Uterus (tissue), 4 donors: ENCODE results near the gene WDR75. TPM values are rescaled to one million over a fixed set of nuclear protein-coding genes. Genes with fewer than 3 reads are reported as not detected.

Experiments
- DNase-seq, 2 donors: peaks; one replicate each; pipeline ENCODE4 v3.0.0-alpha.2; 2019 to 2020
- H3K27ac ChIP-seq, 2 donors: fragments of 200-600 bp; sonication (generic); 1 replicate in 1 of 2; 2 replicates in 1 of 2; pipeline ENCODE4 v1.5.1; 2016 to 2018
- H3K27me3 ChIP-seq, 2 donors: fragments of 200-600 bp; sonication (generic); one replicate each; pipeline ENCODE4 v1.5.1; 2018 to 2019; ENCODE audit warnings: control low read depth in 1 of 2
- H3K36me3 ChIP-seq, 2 donors: fragments of 200-600 bp; sonication (generic); one replicate each; pipeline ENCODE4 v1.5.1; 2019; ENCODE audit warnings: control low read depth in 1 of 2
- H3K4me1 ChIP-seq, 2 donors: fragments of 200-600 bp; sonication (generic); one replicate each; pipeline ENCODE4 v1.5.1; 2018 to 2019; ENCODE audit warnings: control low read depth in 1 of 2
- H3K4me3 ChIP-seq, 2 donors: fragments of 200-600 bp; sonication (generic); 1 replicate in 1 of 2; 2 replicates in 1 of 2; pipeline ENCODE4 v1.5.1; 2018 to 2019; ENCODE audit warnings: mild to moderate bottlenecking in 1 of 2
- H3K9me3 ChIP-seq, 2 donors: fragments of 200-600 bp; sonication (generic); one replicate each; pipeline ENCODE4 v1.5.1; 2019; ENCODE audit warnings: control low read depth in 1 of 2
- POLR2A ChIP-seq, 2 donors: fragments of 450-650 bp; IDR thresholded peaks; one replicate each; pipeline ENCODE4 v1.6.1; 2016; ENCODE audit warnings: antibody characterized with exemption in 2 of 2, mild to moderate bottlenecking in 1 of 2, moderate library complexity in 1 of 2
- intact Hi-C: fragments of 100-400 bp; cut with DNase I; formaldehyde crosslinking; loops from one replicate; pipeline ENCODE4 v1.15.1; 2023; ENCODE audit warnings: low total_unique reads
- total RNA-seq, 4 donors: library from RNA; depleted of rRNA in 3 of 4; stranded (reverse); fragments of >200 nt in 3 of 4; gene quantifications; one replicate each; pipeline versions ENCODE4 v1.1.0 to v1.2.4, GENCODE V29; 2014 to 2023
- TF ChIP-seq, protein P1 (sequence below), 4 experiments: fragments of 200-600 bp in 2 of 4; fragments of 450-650 bp in 2 of 4; sonication (generic) in 2 of 4; IDR thresholded peaks; one replicate each; pipeline ENCODE4 v1.5.1; 2016 to 2019; ENCODE audit warnings: antibody characterized with exemption in 4 of 4, mild to moderate bottlenecking in 2 of 4, moderate library complexity in 1 of 4
- donor health status: DM: yes; HTN: yes; CAD: no.

WDR75 gene
- total RNA-seq, 4 donors from 2014 or later = 24.8 to 103 (median 48.8) TPM

DNA sequence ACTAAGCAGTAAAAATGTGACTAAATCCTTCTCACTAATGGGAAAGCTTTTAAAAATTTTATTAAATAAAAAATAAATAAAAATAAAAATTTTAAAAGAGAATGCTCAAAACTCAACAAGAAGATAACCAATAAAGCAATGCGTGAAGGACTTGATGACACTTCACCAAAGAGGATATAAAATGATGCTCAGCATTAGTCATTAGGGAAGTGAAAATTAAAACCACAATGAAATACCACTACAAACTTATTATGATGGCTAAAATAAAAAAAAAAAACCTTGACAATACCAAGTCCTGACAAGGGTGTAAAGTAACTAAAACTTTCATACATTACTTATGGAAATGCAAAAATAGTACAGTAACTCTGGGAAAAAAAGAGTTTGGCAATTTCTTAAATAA lies 3.3 kb upstream of the WDR75 start:
- Histone ChIP-seq H3K27me3 (no peaks in the 10 kb centered on the region), H3K36me3 (no peaks in the 10 kb centered on the region), H3K27ac (no peak overlapping the region), H3K9me3 (no peaks in the 10 kb centered on the region), H3K4me1 (peaks cover 6 to 7% of the 10 kb centered on the region in 2 donors), H3K4me3 (no peak overlapping the region)
- intact Hi-C loops = no loop called here
- TF ChIP-seq, protein P1, sequence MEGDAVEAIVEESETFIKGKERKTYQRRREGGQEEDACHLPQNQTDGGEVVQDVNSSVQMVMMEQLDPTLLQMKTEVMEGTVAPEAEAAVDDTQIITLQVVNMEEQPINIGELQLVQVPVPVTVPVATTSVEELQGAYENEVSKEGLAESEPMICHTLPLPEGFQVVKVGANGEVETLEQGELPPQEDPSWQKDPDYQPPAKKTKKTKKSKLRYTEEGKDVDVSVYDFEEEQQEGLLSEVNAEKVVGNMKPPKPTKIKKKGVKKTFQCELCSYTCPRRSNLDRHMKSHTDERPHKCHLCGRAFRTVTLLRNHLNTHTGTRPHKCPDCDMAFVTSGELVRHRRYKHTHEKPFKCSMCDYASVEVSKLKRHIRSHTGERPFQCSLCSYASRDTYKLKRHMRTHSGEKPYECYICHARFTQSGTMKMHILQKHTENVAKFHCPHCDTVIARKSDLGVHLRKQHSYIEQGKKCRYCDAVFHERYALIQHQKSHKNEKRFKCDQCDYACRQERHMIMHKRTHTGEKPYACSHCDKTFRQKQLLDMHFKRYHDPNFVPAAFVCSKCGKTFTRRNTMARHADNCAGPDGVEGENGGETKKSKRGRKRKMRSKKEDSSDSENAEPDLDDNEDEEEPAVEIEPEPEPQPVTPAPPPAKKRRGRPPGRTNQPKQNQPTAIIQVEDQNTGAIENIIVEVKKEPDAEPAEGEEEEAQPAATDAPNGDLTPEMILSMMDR (IDR thresholded peaks at IDR 0.05) = no peak
- no peak for TF ChIP-seq POLR2A (IDR thresholded peaks at IDR 0.05)
- no peak for DNase-seq

DNA sequence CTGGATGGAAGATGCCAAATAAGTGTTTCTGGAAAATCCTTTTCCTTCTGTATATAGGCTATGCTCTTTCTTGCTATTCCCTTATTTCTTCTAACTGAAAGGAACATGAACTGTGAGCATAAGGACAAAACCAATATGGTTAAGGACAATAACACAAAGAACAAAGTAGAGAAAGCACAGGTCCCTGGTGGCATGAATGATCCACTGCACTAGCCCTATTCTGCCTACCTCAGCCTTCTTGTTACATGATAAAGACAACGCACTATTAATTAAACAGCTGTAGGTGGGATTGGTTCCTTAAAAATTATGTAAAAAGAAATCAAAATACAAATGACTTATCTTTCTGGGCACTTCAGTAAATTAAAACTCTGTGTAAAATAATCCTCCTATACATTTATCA lies 1.9 kb upstream of the WDR75 start:
- no peaks in the 10 kb centered on the region for H3K36me3 ChIP-seq
- intact Hi-C loops = no loop called here
- peaks cover 6 to 9% of the 10 kb centered on the region in 2 donors for H3K4me1 ChIP-seq
- DNase-seq = no peak
- H3K9me3 ChIP-seq = no peaks in the 10 kb centered on the region
- H3K4me3 ChIP-seq = no peak overlapping the region
- H3K27ac ChIP-seq = no peak overlapping the region
- TF ChIP-seq, protein P1 (IDR thresholded peaks at IDR 0.05) = no peak
- no peak for TF ChIP-seq POLR2A (IDR thresholded peaks at IDR 0.05)
- no peaks in the 10 kb centered on the region for H3K27me3 ChIP-seq

DNA sequence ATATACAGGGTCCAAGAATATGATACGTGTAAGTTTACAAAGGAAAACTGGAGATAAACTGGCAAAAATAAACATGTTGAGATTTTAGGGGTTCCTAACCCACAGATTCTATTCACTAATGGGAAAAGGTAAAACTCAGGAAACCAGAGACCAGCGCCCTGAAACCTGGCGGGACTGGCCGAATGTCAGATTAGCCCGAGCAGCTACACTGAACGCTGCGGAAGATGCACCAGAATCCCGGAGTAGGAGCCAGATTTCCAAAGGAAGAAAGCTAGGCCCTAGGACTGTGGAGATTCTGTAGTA lies 679 bp upstream of the WDR75 start:
- Histone ChIP-seq H3K27me3 (no peaks in the 10 kb centered on the region), H3K27ac (peak overlapping the region; percentile 96 to 97), H3K4me1 (peaks cover 6 to 9% of the 10 kb centered on the region in 2 donors), H3K4me3 (peak overlapping the region; percentile 64 to 91), H3K9me3 (no peaks in the 10 kb centered on the region), H3K36me3 (no peaks in the 10 kb centered on the region)
- TF ChIP-seq, protein P1 (IDR thresholded peaks at IDR 0.05) = no peak
- peak in 1 of 2 donors; percentile 41 for TF ChIP-seq POLR2A (IDR thresholded peaks at IDR 0.05)
- intact Hi-C loops = no loop called here
- no peak for DNase-seq

DNA sequence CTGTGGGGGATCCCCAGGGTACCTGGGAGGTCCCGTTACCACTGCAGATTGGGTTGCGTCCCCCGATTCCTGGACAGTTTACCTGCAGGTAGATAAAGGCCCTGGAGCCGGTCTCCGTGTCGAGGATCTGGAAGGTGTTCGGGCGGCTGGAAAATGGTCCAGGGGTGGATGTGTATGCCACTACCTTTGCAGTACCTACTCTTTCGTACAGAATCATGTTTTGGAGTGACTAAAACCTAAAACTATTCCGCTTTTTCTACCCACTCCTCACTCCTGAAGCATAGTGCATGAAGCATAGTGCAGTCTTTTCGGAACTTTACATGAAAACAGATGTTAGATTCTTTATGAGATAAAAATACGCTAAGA lies 418 bp downstream of the WDR75 start:
- DNase-seq = no peak
- Histone ChIP-seq H3K9me3 (no peaks in the 10 kb centered on the region), H3K4me3 (peak overlapping the region; percentile 64 to 91), H3K27me3 (no peaks in the 10 kb centered on the region), H3K36me3 (no peaks in the 10 kb centered on the region), H3K4me1 (peaks cover 6 to 9% of the 10 kb centered on the region in 2 donors), H3K27ac (peak overlapping the region; percentile 96 to 97)
- TF ChIP-seq, protein P1 (IDR thresholded peaks at IDR 0.05) = no peak
- TF ChIP-seq POLR2A (IDR thresholded peaks at IDR 0.05) = no peak
- intact Hi-C loops = no loop called here

DNA sequence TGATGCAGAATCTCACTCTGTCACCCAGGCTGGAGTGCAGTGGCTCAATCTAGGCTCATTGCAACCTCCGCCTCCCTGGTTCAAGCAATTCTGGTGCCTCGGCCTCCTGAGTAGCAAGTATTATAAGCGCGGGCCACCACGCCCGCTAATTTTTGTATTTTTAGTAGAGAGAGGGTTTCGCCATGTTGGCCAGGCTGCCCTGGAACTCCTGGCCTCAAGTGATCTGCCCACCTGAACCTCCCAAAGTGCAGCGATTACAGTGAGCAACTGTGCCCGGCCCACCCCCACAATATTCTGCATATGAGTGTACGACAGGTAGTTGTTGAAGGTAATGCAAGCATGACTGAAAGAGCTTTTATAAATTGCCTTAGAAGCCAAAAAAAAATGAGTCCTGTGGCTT lies 1.2 kb downstream of the WDR75 start:
- intact Hi-C loops = no loop called here
- peak overlapping the region in 1 of 2 donors; percentile 91 for H3K4me3 ChIP-seq

More for the DNA sequence above, 1.2 kb downstream of the WDR75 start:
- peak in 1 of 2 donors; percentile 13 for DNase-seq
- H3K36me3 ChIP-seq = no peaks in the 10 kb centered on the region
- peaks cover 6 to 9% of the 10 kb centered on the region in 2 donors for H3K4me1 ChIP-seq
- no peak overlapping the region for H3K27ac ChIP-seq
- TF ChIP-seq, protein P1 (IDR thresholded peaks at IDR 0.05) = no peak
- no peak for TF ChIP-seq POLR2A (IDR thresholded peaks at IDR 0.05)
- no peaks in the 10 kb centered on the region for H3K9me3 ChIP-seq
- H3K27me3 ChIP-seq = no peaks in the 10 kb centered on the region
